H1 (cell line): ENCODE results near the gene PPM1N. TPM values are rescaled to one million over a fixed set of nuclear protein-coding genes. Genes with fewer than 3 reads are reported as not detected.

ENCODE experiments used
- CTCF ChIA-PET: fragments of 300-600 bp; sonication (Branson Sonifier 250); formaldehyde crosslinking; loops from one replicate; lab custom pipeline; 2021; ENCODE audit not compliant: partially characterized antibody; lab: Charles Lee
- POLR2A ChIA-PET: fragments of 300-600 bp; sonication (Branson Sonifier 250); formaldehyde crosslinking; loops from one replicate; lab custom pipeline; 2021; ENCODE audit warnings: inconsistent platforms; ENCODE audit not compliant: partially characterized antibody; lab: Charles Lee
- DNase-seq, 2 experiments: peaks; one replicate each; pipeline versions ENCODE4 v3.0.0 to v3.0.0-alpha.2; 2010 to 2022; ENCODE audit warnings: low spot score in 2 of 2, low read depth in 1 of 2, mixed read lengths in 1 of 2
- FAIRE-seq: peaks from 2 replicates; lab custom pipeline; 2011; peaks lifted over from hg19 to GRCh38; lab: Jason Lieb, UNC
- H2AFZ ChIP-seq: 2 replicates; pipeline ENCODE4 v1.8.1; 2012; ENCODE audit warnings: low read length, inconsistent platforms
- H2AK5ac ChIP-seq: 2 replicates; pipeline ENCODE4 v1.6.1; 2013; ENCODE audit warnings: low read depth, low read length
- H2BK120ac ChIP-seq: replicated peaks from 2 replicates; pipeline ENCODE3; 2013; ENCODE audit warnings: low read depth, low read length, inconsistent platforms
- H2BK12ac ChIP-seq: 2 replicates; pipeline ENCODE4 v1.6.1; 2013; ENCODE audit warnings: low read depth, low read length
- H2BK15ac ChIP-seq: 2 replicates; pipeline ENCODE4 v1.6.1; 2013; ENCODE audit warnings: low read length
- H2BK20ac ChIP-seq: 2 replicates; pipeline ENCODE4 v1.6.1; 2013; ENCODE audit warnings: low read length
- H2BK5ac ChIP-seq: 2 replicates; pipeline ENCODE4 v1.6.1; 2013; ENCODE audit warnings: low read depth, low read length
- H3K14ac ChIP-seq: 2 replicates; pipeline ENCODE4 v1.6.1; 2013; ENCODE audit warnings: inconsistent platforms; ENCODE audit not compliant: insufficient read length
- H3K18ac ChIP-seq: 2 replicates; pipeline ENCODE4 v1.6.1; 2013; ENCODE audit warnings: low read length; ENCODE audit errors: extremely low read depth
- H3K23ac ChIP-seq: 2 replicates; pipeline ENCODE4 v1.6.1; 2013; ENCODE audit warnings: inconsistent platforms; ENCODE audit not compliant: insufficient read length
- H3K23me2 ChIP-seq: 2 replicates; pipeline ENCODE4 v1.6.1; 2013; ENCODE audit warnings: low read depth, low read length
- H3K27ac ChIP-seq: 2 replicates; pipeline ENCODE4 v1.6.1; 2011; ENCODE audit warnings: low read depth, low read length, inconsistent platforms
- H3K27me3 ChIP-seq, 4 experiments: replicated peaks in 1 of 4; 1 replicate in 1 of 4; 2 replicates in 3 of 4; pipeline versions ENCODE4 v1.6.1 to v1.8.1; 2011 to 2013; ENCODE audit warnings: low read length in 3 of 4, mild to moderate bottlenecking in 3 of 4, inconsistent platforms in 2 of 4, mixed read lengths in 2 of 4, moderate library complexity in 1 of 4; ENCODE audit not compliant: control insufficient read depth in 3 of 4, insufficient read depth in 3 of 4; ENCODE audit errors: extremely low read depth in 1 of 4
- H3K36me3 ChIP-seq, 4 experiments: 2 replicates each; pipeline versions ENCODE4 v1.6.1 to v1.8.1; 2011 to 2013; ENCODE audit warnings: mild to moderate bottlenecking in 4 of 4, low read length in 3 of 4, moderate library complexity in 2 of 4, control low read depth in 1 of 4, inconsistent platforms in 1 of 4; ENCODE audit not compliant: insufficient read depth in 4 of 4, control insufficient read depth in 2 of 4
- H3K4ac ChIP-seq: replicated peaks from 2 replicates; pipeline ENCODE3; 2013; ENCODE audit warnings: low read length, low read depth, mixed read lengths, inconsistent platforms; ENCODE audit not compliant: insufficient read length
- H3K4me1 ChIP-seq, 4 experiments: replicated peaks in 1 of 4; 1 replicate in 1 of 4; 2 replicates in 3 of 4; pipeline versions ENCODE4 v1.6.1 to v1.8.1; 2011 to 2013; ENCODE audit warnings: low read length in 3 of 4, inconsistent platforms in 2 of 4, mixed read lengths in 1 of 4; ENCODE audit not compliant: insufficient read depth in 4 of 4, control insufficient read depth in 3 of 4
- H3K4me2 ChIP-seq, 2 experiments: 2 replicates each; pipeline versions ENCODE4 v1.6.1 to v1.8.1; 2011 to 2013; ENCODE audit warnings: low read depth in 2 of 2, low read length in 2 of 2, control low read depth in 1 of 2, inconsistent platforms in 1 of 2, mild to moderate bottlenecking in 1 of 2; ENCODE audit not compliant: insufficient read depth in 1 of 2
- H3K4me3 ChIP-seq, 4 experiments: fragments of 200-600, 300-600 bp in 1 of 4; sonication (generic), shearing (Covaris generic), sonication (Bioruptor Twin) in 1 of 4; 2 replicates each; pipeline versions ENCODE4 v1.5.1 to v1.8.1; 2011 to 2016; ENCODE audit warnings: low read length in 4 of 4, low read depth in 3 of 4, control low read depth in 2 of 4, inconsistent platforms in 2 of 4, mild to moderate bottlenecking in 2 of 4, mixed read lengths in 1 of 4, moderate library complexity in 1 of 4; ENCODE audit not compliant: insufficient read depth in 2 of 4; ENCODE audit errors: extremely low read depth in 1 of 4
- H3K56ac ChIP-seq: replicated peaks from 2 replicates; pipeline ENCODE3; 2013; ENCODE audit warnings: low read depth, mild to moderate bottlenecking, mixed read lengths, low read length, inconsistent platforms; ENCODE audit not compliant: insufficient read length
- H3K79me1 ChIP-seq: 2 replicates; pipeline ENCODE4 v1.6.1; 2013; ENCODE audit warnings: low read depth, low read length, control low read depth
- H3K79me2 ChIP-seq, 2 experiments: 2 replicates each; pipeline versions ENCODE4 v1.6.1 to v1.8.1; 2012 to 2013; ENCODE audit warnings: low read length in 2 of 2, mild to moderate bottlenecking in 2 of 2, inconsistent platforms in 1 of 2; ENCODE audit not compliant: insufficient read depth in 2 of 2, control insufficient read depth in 1 of 2
- H3K9ac ChIP-seq, 4 experiments: replicated peaks in 1 of 4; 1 replicate in 1 of 4; 2 replicates in 3 of 4; pipeline versions ENCODE4 v1.6.1 to v1.8.1; 2011 to 2013; ENCODE audit warnings: low read depth in 3 of 4, low read length in 3 of 4, control low read depth in 2 of 4, mild to moderate bottlenecking in 2 of 4, moderate library complexity in 2 of 4, inconsistent platforms in 1 of 4; ENCODE audit errors: extremely low read depth in 1 of 4
- H3K9me3 ChIP-seq, 2 experiments: 2 replicates each; pipeline versions ENCODE4 v1.6.1 to v1.8.1; 2012 to 2013; ENCODE audit warnings: mild to moderate bottlenecking in 2 of 2, moderate library complexity in 2 of 2, control low read depth in 1 of 2, inconsistent platforms in 1 of 2, low read depth in 1 of 2, low read length in 1 of 2, mixed read lengths in 1 of 2; ENCODE audit not compliant: insufficient read depth in 2 of 2
- H4K20me1 ChIP-seq, 2 experiments: replicated peaks in 1 of 2; 2 replicates each; pipeline versions ENCODE3 to v1.8.1; 2011 to 2013; ENCODE audit warnings: inconsistent platforms in 2 of 2, low read length in 2 of 2, mild to moderate bottlenecking in 1 of 2; ENCODE audit not compliant: insufficient read depth in 2 of 2, control insufficient read depth in 1 of 2
- H4K5ac ChIP-seq: 2 replicates; pipeline ENCODE4 v1.6.1; 2013; ENCODE audit warnings: low read length, low read depth, mixed read lengths, inconsistent platforms; ENCODE audit not compliant: insufficient read length
- H4K8ac ChIP-seq: 2 replicates; pipeline ENCODE4 v1.8.0; 2013; ENCODE audit warnings: mild to moderate bottlenecking, moderate library complexity, low read length, inconsistent platforms; ENCODE audit not compliant: insufficient read depth; ENCODE audit errors: extremely low read depth
- H4K91ac ChIP-seq: replicated peaks from 2 replicates; pipeline ENCODE3; 2013; ENCODE audit warnings: low read length, mixed read lengths, inconsistent platforms; ENCODE audit not compliant: insufficient read length
- CHD1 ChIP-seq: IDR thresholded peaks from 2 replicates; pipeline ENCODE4 v1.6.1; 2012; ENCODE audit warnings: low read depth, low read length, improper control_type of control experiment
- JUND ChIP-seq: IDR thresholded peaks from 2 replicates; pipeline ENCODE4 v1.6.1; 2011; ENCODE audit warnings: mild to moderate bottlenecking, improper control_type of control experiment, low read length
- WGBS, 2 experiments: shearing (Covaris generic) in 1 of 2; methylation state at CpG; one replicate each; pipeline versions ENCODE4 v1.1.6 to v1.1.7; 2013 to 2015; ENCODE audit warnings: low lambda C conversion rate in 2 of 2, mixed read lengths in 2 of 2, inconsistent platforms in 1 of 2, low coverage in 1 of 2, missing lambda C conversion rate in 1 of 2; ENCODE audit not compliant: insufficient replicate concordance in 2 of 2, insufficient coverage in 1 of 2, insufficient read length in 1 of 2; ENCODE audit errors: extremely low coverage in 1 of 2, missing lambda C conversion rate in 1 of 2; 5-methylcytosine and 5-hydroxymethylcytosine counted together
- polyA plus RNA-seq, 7 experiments: library from polyadenylated mRNA; depleted of rRNA in 3 of 7; stranded (reverse) in 5 of 7; unstranded in 2 of 7; fragments of >200 nt in 5 of 7; fragments of 200-250 nt in 2 of 7; gene quantifications; 1 replicate in 5 of 7; 2 replicates in 1 of 7; 4 replicates in 1 of 7; pipeline versions ENCODE4 v1.2.1 to v1.2.3, GENCODE V29; 2011 to 2013; ENCODE audit warnings: missing spikeins in 2 of 7, mixed read lengths in 2 of 7
- total RNA-seq: library from RNA; stranded (reverse); fragmentation: NEBNext Ultra II Directional; extraction: Animal tissue kit (Norgen Biotek cat#: 25700); gene quantifications from 2 replicates; pipeline ENCODE4 v1.2.1, GENCODE V29; 2021

PPM1N gene
- total and polyA plus RNA-seq, 2 of the 8 experiments (the other 6 are each of a cell fraction or from before 2014, with no cell fraction given): 12.2 to 14.4 TPM

DNA sequence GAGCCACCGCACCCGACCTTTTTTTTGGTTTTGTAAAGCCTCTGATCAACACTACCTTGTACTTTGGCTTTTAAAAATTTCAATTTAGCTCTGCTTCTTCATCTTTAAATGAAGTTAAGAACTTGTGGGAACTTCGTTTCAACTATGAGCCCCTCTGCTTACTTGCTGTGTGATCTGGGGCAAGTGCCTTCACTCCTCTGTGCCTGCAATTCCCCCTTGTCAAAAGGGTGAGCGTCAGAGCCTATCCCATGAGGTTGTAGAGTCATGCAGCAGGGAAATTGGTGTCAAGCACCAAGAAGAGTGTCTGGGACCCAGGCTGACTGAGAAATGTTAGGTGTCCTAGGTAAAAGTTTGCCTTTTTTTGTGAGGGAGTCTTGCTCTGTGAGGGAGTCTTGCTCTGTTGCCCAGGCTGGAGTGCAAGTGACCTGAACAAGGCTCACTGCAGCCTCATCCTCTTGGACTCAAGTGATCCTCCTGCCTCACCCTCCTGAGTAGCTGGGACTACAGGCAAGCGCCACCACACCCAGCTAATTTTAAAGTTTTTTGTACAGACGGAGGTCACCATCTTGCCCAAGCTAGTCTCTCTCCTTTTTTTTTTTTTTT is 14.7 kb downstream of the PPM1N start:
- ChIA-PET CTCF (interaction anchor here (0.6 to 1.5 kb wide), 2 partner anchors 45 to 120 kb away, joined by 3 to 6 read pairs; no protein-coding TSS in a partner anchor), POLR2A (interaction anchor here (1.2 kb wide), 1 partner anchor 23 kb away, joined by 3 read pairs; no protein-coding TSS in a partner anchor)
- no peak overlapping the region for H4K8ac ChIP-seq
- H3K36me3 ChIP-seq: peaks cover 0 to 7% (median 3%) of the 10 kb centered on the region in 4 experiments; a peak in 5 of 8 replicates
- H2AFZ ChIP-seq: no peak overlapping the region
- no peak overlapping the region for H3K4me3 ChIP-seq
- no peak overlapping the region for H3K27ac ChIP-seq
- no peak for FAIRE-seq
- H2BK15ac ChIP-seq: no peak overlapping the region
- H3K27me3 ChIP-seq: no peaks in the 10 kb centered on the region
- peaks cover 31 to 81% of the 10 kb centered on the region in 2 experiments for H3K79me2 ChIP-seq
- no peak overlapping the region for H3K56ac ChIP-seq
- H2BK120ac ChIP-seq: no peak overlapping the region
- no peak overlapping the region for H3K4me2 ChIP-seq
- 87% methylated on average over 6 of the region's 6 CpGs; no CpG with 5 or more reads in 1 of the 2 experiments for WGBS, 2 experiments
- no peak overlapping the region for H3K14ac ChIP-seq
- peak overlapping the region in 1 of 4 experiments; percentile 26; a peak in 1 of 7 replicates for H3K9ac ChIP-seq
- H3K4ac ChIP-seq: no peak overlapping the region
- H3K23me2 ChIP-seq: peaks cover 4% of the 10 kb centered on the region; the same call in 1 of the 2 replicates
- no peaks in the 10 kb centered on the region for H3K9me3 ChIP-seq
- H3K18ac ChIP-seq: no peak overlapping the region
- H2BK12ac ChIP-seq: peak overlapping the region; percentile 23; the same call in 1 of the 2 replicates
- peaks cover 0 to 8% (median 5%) of the 10 kb centered on the region in 4 experiments; a peak in 6 of 7 replicates for H3K4me1 ChIP-seq
- H2AK5ac ChIP-seq: no peak overlapping the region
- DNase-seq: no peak
- H4K91ac ChIP-seq: no peak overlapping the region
- H2BK20ac ChIP-seq: no peak overlapping the region
- no peak overlapping the region for H4K5ac ChIP-seq
- peaks cover 18 to 37% of the 10 kb centered on the region in 2 experiments for H4K20me1 ChIP-seq
- H3K79me1 ChIP-seq: peaks cover 32% of the 10 kb centered on the region
- no peak overlapping the region for H3K23ac ChIP-seq
- peak overlapping the region; percentile 52; the same call in 1 of the 2 replicates for H2BK5ac ChIP-seq
- TF ChIP-seq JUND: no peak
- no peak for TF ChIP-seq CHD1
